Measurements from ENCODE around the gene PF4V1.
A peak's percentile ranks its signal among the peaks of the same experiment; 100 is the strongest.

Gene PF4V1

DNA sequence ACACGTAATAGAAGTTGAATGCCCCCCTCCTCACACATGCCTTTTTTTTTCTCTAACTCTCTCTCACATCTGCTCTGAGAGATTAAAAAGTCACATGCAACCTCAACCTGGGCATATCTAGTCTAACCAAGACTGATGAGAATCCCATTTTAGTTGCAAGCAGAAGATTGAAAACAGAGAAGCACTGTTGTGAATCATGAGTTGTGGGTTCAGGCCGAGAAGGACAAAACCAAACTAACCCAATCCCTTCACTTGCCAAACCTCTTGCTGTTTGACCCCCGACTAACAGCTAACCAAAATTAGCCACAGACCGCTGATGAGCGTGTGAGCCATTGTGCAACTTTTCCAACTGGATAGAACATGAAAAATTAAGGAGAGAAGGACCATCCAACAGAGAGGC, 47.9 kb downstream of the PF4V1 start:
- no peaks in the 10 kb centered on the region for H3K27me3 ChIP-seq
- no peaks in the 10 kb centered on the region for H3K36me3 ChIP-seq
- no peak for TF ChIP-seq CTCF (IDR thresholded peaks at IDR 0.05)
- H3K27ac ChIP-seq = no peak overlapping the region
- no peaks in the 10 kb centered on the region for H3K9me3 ChIP-seq
- peaks cover 0 to 22% of the 10 kb centered on the region in 2 experiments for H3K4me1 ChIP-seq (ENCODE audit: control insufficient read depth in 1 of 2, insufficient read depth in 1 of 2, low read depth in 1 of 2, low read length in 1 of 2)
- no peak overlapping the region for H3K4me3 ChIP-seq (ENCODE audit: low read depth in 1 of 2, low read length in 1 of 2)

GRCh38 chr4:73902038-73902637, 49.0 kb downstream of the PF4V1 start:
- no peaks in the 10 kb centered on the region for H3K27me3 ChIP-seq
- peak overlapping the region; percentile 35 for H3K27ac ChIP-seq
- no peak for TF ChIP-seq CTCF (IDR thresholded peaks at IDR 0.05)
- H3K4me3 ChIP-seq (ENCODE audit: low read depth in 1 of 2, low read length in 1 of 2) = no peak overlapping the region
- H3K36me3 ChIP-seq = no peaks in the 10 kb centered on the region
- H3K9me3 ChIP-seq = no peaks in the 10 kb centered on the region
- peaks cover 0 to 22% of the 10 kb centered on the region in 2 experiments for H3K4me1 ChIP-seq (ENCODE audit: control insufficient read depth in 1 of 2, insufficient read depth in 1 of 2, low read depth in 1 of 2, low read length in 1 of 2)

- TF ChIP-seq CTCF (IDR thresholded peaks at IDR 0.05) = no peak
- no peak overlapping the region for H3K4me3 ChIP-seq (ENCODE audit: low read depth in 1 of 2, low read length in 1 of 2)
- no peaks in the 10 kb centered on the region for H3K9me3 ChIP-seq
- H3K36me3 ChIP-seq = no peaks in the 10 kb centered on the region
- peaks cover 0 to 22% of the 10 kb centered on the region in 2 experiments for H3K4me1 ChIP-seq (ENCODE audit: control insufficient read depth in 1 of 2, insufficient read depth in 1 of 2, low read depth in 1 of 2, low read length in 1 of 2)
- no peaks in the 10 kb centered on the region for H3K27me3 ChIP-seq
- peak overlapping the region; percentile 35 for H3K27ac ChIP-seq
These were observed 49.9 kb downstream of the PF4V1 start for GRCh38 chr4:73902817-73903547.
